Endothelial cell of umbilical vein (primary cell): ENCODE measurements around the gene GLMN.

Experiments
- GATA2 ChIP-seq: IDR thresholded peaks from 2 replicates; pipeline ENCODE4 v1.7.0; 2011; ENCODE audit warnings: low read depth, mild to moderate bottlenecking, moderate library complexity, mixed read lengths, low read length; ENCODE audit not compliant: insufficient read length, insufficient read depth
- POLR2A ChIP-seq: IDR thresholded peaks from 2 replicates; pipeline ENCODE4 v1.6.1; 2012; ENCODE audit warnings: low read depth, mild to moderate bottlenecking, control low read depth, low read length
- POLR2AphosphoS5 ChIP-seq: IDR thresholded peaks from 2 replicates; pipeline ENCODE4 v1.6.1; 2012; ENCODE audit warnings: low read depth, mild to moderate bottlenecking, control low read depth, low read length, moderate library complexity; ENCODE audit not compliant: insufficient read depth
- TF ChIP-seq, protein P1 (sequence below), 2 donors: IDR thresholded peaks; 1 replicate in 1 of 2; 2 replicates in 1 of 2; pipeline ENCODE4 v1.5.1; 2011; ENCODE audit warnings: low read length in 2 of 2, mild to moderate bottlenecking in 2 of 2, moderate library complexity in 2 of 2, control low read depth in 1 of 2, inconsistent platforms in 1 of 2, low read depth in 1 of 2; ENCODE audit not compliant: insufficient read depth in 1 of 2; ENCODE audit errors: extremely low read depth in 1 of 2

DNA sequence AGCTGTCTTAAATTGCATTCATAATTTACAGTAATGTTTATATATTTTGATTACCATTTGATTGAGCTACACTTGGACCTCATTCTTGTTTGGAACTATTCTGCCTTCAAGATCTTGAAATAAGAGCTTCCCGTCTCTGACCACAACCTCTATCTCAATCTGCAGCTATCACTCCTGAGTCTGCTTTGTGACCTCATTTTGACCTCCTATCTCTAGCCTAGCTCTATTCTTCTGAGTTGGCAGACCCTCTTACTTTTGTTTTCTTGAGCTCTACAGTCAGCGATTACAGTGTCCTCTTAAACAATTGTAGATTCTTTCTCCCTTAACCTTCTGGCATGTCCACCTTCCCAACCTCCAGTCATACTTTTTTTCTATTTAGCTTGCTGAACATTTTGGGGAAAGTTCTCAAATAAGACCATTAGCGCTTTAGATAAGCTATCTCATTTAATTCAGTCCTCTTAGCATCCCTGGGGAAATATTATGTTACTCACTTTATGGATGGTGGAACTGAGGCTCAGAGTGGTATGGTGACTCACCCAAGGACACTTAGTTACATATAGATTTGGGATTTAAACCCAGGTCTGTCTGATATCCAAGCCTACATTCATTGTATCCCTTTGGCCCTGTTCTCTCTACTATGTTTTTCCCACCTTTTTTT is 19.2 kb upstream of the GLMN start:
- TF ChIP-seq POLR2AphosphoS5 = peak; percentile 27
- TF ChIP-seq, protein P1, sequence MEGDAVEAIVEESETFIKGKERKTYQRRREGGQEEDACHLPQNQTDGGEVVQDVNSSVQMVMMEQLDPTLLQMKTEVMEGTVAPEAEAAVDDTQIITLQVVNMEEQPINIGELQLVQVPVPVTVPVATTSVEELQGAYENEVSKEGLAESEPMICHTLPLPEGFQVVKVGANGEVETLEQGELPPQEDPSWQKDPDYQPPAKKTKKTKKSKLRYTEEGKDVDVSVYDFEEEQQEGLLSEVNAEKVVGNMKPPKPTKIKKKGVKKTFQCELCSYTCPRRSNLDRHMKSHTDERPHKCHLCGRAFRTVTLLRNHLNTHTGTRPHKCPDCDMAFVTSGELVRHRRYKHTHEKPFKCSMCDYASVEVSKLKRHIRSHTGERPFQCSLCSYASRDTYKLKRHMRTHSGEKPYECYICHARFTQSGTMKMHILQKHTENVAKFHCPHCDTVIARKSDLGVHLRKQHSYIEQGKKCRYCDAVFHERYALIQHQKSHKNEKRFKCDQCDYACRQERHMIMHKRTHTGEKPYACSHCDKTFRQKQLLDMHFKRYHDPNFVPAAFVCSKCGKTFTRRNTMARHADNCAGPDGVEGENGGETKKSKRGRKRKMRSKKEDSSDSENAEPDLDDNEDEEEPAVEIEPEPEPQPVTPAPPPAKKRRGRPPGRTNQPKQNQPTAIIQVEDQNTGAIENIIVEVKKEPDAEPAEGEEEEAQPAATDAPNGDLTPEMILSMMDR (IDR thresholded peaks at IDR 0.05; ENCODE audit: extremely low read depth in 1 of 2, insufficient read depth in 1 of 2, low read depth in 1 of 2, low read length in 2 of 2) = no peak
- no peak for TF ChIP-seq POLR2A
- peak; percentile 60 for TF ChIP-seq GATA2
